HEK293 (cell line): ENCODE results near the gene GOLGA6L2.

Experiments used
- BCL6B ChIP-seq: fragments of 450-650 bp; formaldehyde crosslinking; IDR thresholded peaks from 2 replicates; pipeline ENCODE4 v1.5.1; 2017; ENCODE audit warnings: missing biosample characterization, missing genetic modification characterization
- CTCF ChIP-seq: fragments of 450-650 bp; formaldehyde crosslinking; IDR thresholded peaks from 2 replicates; pipeline ENCODE4 v1.5.1; 2016; ENCODE audit warnings: missing biosample characterization, missing genetic modification characterization
- YY1 ChIP-seq: fragments of 450-650 bp; formaldehyde crosslinking; IDR thresholded peaks from 2 replicates; pipeline ENCODE4 v1.5.1; 2018; ENCODE audit warnings: missing biosample characterization, missing genetic modification characterization
- ZBTB49 ChIP-seq: fragments of 450-650 bp; formaldehyde crosslinking; IDR thresholded peaks from 2 replicates; pipeline ENCODE4 v1.5.1; 2016; ENCODE audit warnings: missing biosample characterization, missing genetic modification characterization, low read depth
- ZNF174 ChIP-seq: fragments of 450-650 bp; formaldehyde crosslinking; IDR thresholded peaks from 2 replicates; pipeline ENCODE4 v1.5.0; 2017; ENCODE audit warnings: missing biosample characterization, mild to moderate bottlenecking, missing genetic modification characterization
- ZNF366 ChIP-seq: fragments of 450-650 bp; formaldehyde crosslinking; conservative IDR thresholded peaks from 2 replicates; pipeline ENCODE4 v1.5.1; 2016; ENCODE audit warnings: missing biosample characterization, missing genetic modification characterization
- ZNF514 ChIP-seq: fragments of 450-650 bp; formaldehyde crosslinking; IDR thresholded peaks from 2 replicates; pipeline ENCODE4 v1.5.1; 2016; ENCODE audit warnings: missing biosample characterization, missing genetic modification characterization
- ZNF530 ChIP-seq: fragments of 450-650 bp; formaldehyde crosslinking; IDR thresholded peaks from 2 replicates; pipeline ENCODE4 v1.5.1; 2016; ENCODE audit warnings: low read depth, missing biosample characterization, missing genetic modification characterization
- ZNF555 ChIP-seq: fragments of 450-650 bp; formaldehyde crosslinking; conservative IDR thresholded peaks from 2 replicates; pipeline ENCODE4 v1.5.1; 2017; ENCODE audit warnings: missing biosample characterization, mild to moderate bottlenecking, missing genetic modification characterization, inconsistent platforms

- TF ChIP-seq CTCF (tag by site-specific recombination) = no peak
- no peak for TF ChIP-seq YY1
- TF ChIP-seq ZNF174 (tag by site-specific recombination) = no peak
- no peak for TF ChIP-seq BCL6B (tag by site-specific recombination)
- no peak for TF ChIP-seq ZBTB49
- TF ChIP-seq ZNF530 = no peak
- TF ChIP-seq ZNF366 = no peak
- no peak for TF ChIP-seq ZNF514 (tag by site-specific recombination)
- TF ChIP-seq ZNF555 = no peak
Measured at GRCh38 chr15:23395030-23395692, 51.9 kb downstream of the GOLGA6L2 start.
